ENCODE data around the gene PKD1.

DNA sequence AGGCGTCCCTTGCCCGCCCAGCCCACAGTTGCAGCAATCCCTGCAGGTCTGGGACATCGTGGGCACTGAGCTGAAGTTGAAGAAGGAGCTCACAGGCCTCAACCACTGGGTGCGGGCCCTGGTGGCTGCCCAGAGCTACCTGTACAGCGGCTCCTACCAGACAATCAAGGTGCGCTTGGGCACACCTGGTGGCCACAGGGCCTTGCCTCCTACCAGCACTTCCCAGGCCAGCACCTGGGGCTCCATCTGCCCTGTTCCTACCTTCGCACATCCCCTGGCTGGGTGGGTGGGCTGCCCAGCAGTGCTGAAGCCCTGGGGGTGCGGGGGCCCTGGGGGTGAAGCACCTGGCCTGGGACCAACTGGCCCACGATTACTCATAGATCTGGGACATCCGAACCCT is 39.8 kb upstream of the PKD1 start:
- TF ChIP-seq, protein P1, sequence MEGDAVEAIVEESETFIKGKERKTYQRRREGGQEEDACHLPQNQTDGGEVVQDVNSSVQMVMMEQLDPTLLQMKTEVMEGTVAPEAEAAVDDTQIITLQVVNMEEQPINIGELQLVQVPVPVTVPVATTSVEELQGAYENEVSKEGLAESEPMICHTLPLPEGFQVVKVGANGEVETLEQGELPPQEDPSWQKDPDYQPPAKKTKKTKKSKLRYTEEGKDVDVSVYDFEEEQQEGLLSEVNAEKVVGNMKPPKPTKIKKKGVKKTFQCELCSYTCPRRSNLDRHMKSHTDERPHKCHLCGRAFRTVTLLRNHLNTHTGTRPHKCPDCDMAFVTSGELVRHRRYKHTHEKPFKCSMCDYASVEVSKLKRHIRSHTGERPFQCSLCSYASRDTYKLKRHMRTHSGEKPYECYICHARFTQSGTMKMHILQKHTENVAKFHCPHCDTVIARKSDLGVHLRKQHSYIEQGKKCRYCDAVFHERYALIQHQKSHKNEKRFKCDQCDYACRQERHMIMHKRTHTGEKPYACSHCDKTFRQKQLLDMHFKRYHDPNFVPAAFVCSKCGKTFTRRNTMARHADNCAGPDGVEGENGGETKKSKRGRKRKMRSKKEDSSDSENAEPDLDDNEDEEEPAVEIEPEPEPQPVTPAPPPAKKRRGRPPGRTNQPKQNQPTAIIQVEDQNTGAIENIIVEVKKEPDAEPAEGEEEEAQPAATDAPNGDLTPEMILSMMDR (IDR thresholded peaks at IDR 0.05), result no peak
- TF ChIP-seq POLR2A (IDR thresholded peaks at IDR 0.05), result no peak

All from sigmoid colon (tissue), 3 donors.